ENCODE results near the gene SERAC1. TPM values are rescaled to one million over a fixed set of nuclear protein-coding genes. Genes with fewer than 3 reads are reported as not detected.
"Not testable (repeated sequence)": the region's sequence is repeated elsewhere in the genome, so short reads cannot be mapped to it uniquely, and the experiment has no call there.

SERAC1 gene
- total RNA-seq, 4 donors from 2014 or later = 14.9 to 17.6 (median 17.0) TPM

GRCh38 chr6:158154816-158155215 lies 13.2 kb downstream of the SERAC1 start:
- intact Hi-C loops (cut with DNase I) = no loop called here
- no peak for DNase-seq

GRCh38 chr6:158153576-158153975 lies 14.5 kb downstream of the SERAC1 start:
- no peak overlapping the region for H3K4me3 ChIP-seq (replicated peaks in 1 of 3)
- H3K4me1 ChIP-seq = no peaks in the 10 kb centered on the region
- TF ChIP-seq CTCF (IDR thresholded peaks at IDR 0.05) (no peak), POLR2A (IDR thresholded peaks at IDR 0.05) (no peak)
- intact Hi-C loops (cut with DNase I) = no loop called here
- H3K9me3 ChIP-seq = no peaks in the 10 kb centered on the region
- WGBS, 2 donors = 87 to 97% methylated on average over 3 of the region's 3 CpGs
- DNase-seq = no peak
- no peaks in the 10 kb centered on the region for H3K27me3 ChIP-seq
- H3K36me3 ChIP-seq = peaks cover 0 to 8% of the 10 kb centered on the region in 2 donors
- H3K27ac ChIP-seq = no peak overlapping the region

More at GRCh38 chr6:158154816-158155215, 13.2 kb downstream of the SERAC1 start:
- Histone ChIP-seq H3K36me3 (peaks cover 0 to 5% of the 10 kb centered on the region in 2 donors), H3K27ac (no peak overlapping the region), H3K4me3 (replicated peaks in 1 of 3) (no peak overlapping the region), H3K4me1 (no peaks in the 10 kb centered on the region), H3K27me3 (no peaks in the 10 kb centered on the region), H3K9me3 (no peaks in the 10 kb centered on the region)
- 79 to 82% methylated on average over 8 of the region's 8 CpGs for WGBS, 2 donors
- TF ChIP-seq CTCF (IDR thresholded peaks at IDR 0.05) (no peak), POLR2A (IDR thresholded peaks at IDR 0.05) (no peak)

- Histone ChIP-seq H3K9me3 (no peaks in the 10 kb centered on the region), H3K27ac (no peak overlapping the region), H3K36me3 (peaks cover 0 to 8% of the 10 kb centered on the region in 2 donors), H3K4me3 (replicated peaks in 1 of 3) (no peak overlapping the region), H3K27me3 (no peaks in the 10 kb centered on the region), H3K4me1 (no peaks in the 10 kb centered on the region)
- intact Hi-C loops (cut with DNase I) = no loop called here
- 93 to 97% methylated on average over 4 of the region's 4 CpGs for WGBS, 2 donors
- TF ChIP-seq POLR2A (IDR thresholded peaks at IDR 0.05) = no peak
- no peak for TF ChIP-seq CTCF (IDR thresholded peaks at IDR 0.05)
- DNase-seq = no peak
Observed at GRCh38 chr6:158152659-158153058, 15.4 kb downstream of the SERAC1 start.

- intact Hi-C loops (cut with DNase I); H3K4me1 ChIP-seq; H3K27ac ChIP-seq; H3K27me3 ChIP-seq; H3K36me3 ChIP-seq; H3K4me3 ChIP-seq (replicated peaks in 1 of 3); DNase-seq; H3K9me3 ChIP-seq: not testable (repeated sequence)
- WGBS, 2 donors = 89 to 97% methylated on average over 7 of the region's 7 CpGs
Observed at GRCh38 chr6:158152025-158152424, 16.0 kb downstream of the SERAC1 start.

GRCh38 chr6:158150701-158151100 lies 17.4 kb downstream of the SERAC1 start:
- intact Hi-C loops (cut with DNase I) = no loop called here
- whole genome bisulfite sequencing, 2 donors = 91 to 94% methylated on average over 5 of the region's 5 CpGs
- Histone ChIP-seq H3K27ac (no peak overlapping the region), H3K4me1 (no peaks in the 10 kb centered on the region), H3K36me3 (peaks cover 0 to 10% of the 10 kb centered on the region in 2 donors), H3K4me3 (replicated peaks in 1 of 3) (no peak overlapping the region), H3K9me3 (no peaks in the 10 kb centered on the region), H3K27me3 (no peaks in the 10 kb centered on the region)
- no peak for DNase-seq
- TF ChIP-seq POLR2A (IDR thresholded peaks at IDR 0.05) (no peak), CTCF (IDR thresholded peaks at IDR 0.05) (no peak)

GRCh38 chr6:158149641-158150040 lies 18.4 kb downstream of the SERAC1 start:
- Histone ChIP-seq H3K9me3 (no peaks in the 10 kb centered on the region), H3K27ac (no peak overlapping the region), H3K27me3 (no peaks in the 10 kb centered on the region), H3K36me3 (peaks cover 0 to 10% of the 10 kb centered on the region in 2 donors), H3K4me3 (replicated peaks in 1 of 3) (no peak overlapping the region), H3K4me1 (no peaks in the 10 kb centered on the region)
- no peak for DNase-seq
- intact Hi-C loops (cut with DNase I) = no loop called here
- 81 to 90% methylated on average over 3 of the region's 3 CpGs for WGBS, 2 donors
- no peak for TF ChIP-seq POLR2A (IDR thresholded peaks at IDR 0.05)
- TF ChIP-seq CTCF (IDR thresholded peaks at IDR 0.05) = no peak
